Measurements from ENCODE around the gene CCDC57.

Gene CCDC57

GRCh38 chr17:82198092-82198491, 14.6 kb downstream of the CCDC57 start:
- TF ChIP-seq TAF1 (IDR thresholded peaks at IDR 0.05; ENCODE audit: borderline replicate concordance, insufficient read depth, low read length) (no peak), SIN3A (IDR thresholded peaks at IDR 0.05; ENCODE audit: borderline replicate concordance, insufficient read depth, low read length) (no peak), REST (IDR thresholded peaks at IDR 0.05; ENCODE audit: insufficient read depth in 1 of 2, low read depth in 2 of 2, low read length in 2 of 2) (no peak), POLR2AphosphoS5 (IDR thresholded peaks at IDR 0.05; ENCODE audit: low read depth, low read length) (no peak)

- TF ChIP-seq SIN3A (IDR thresholded peaks at IDR 0.05; ENCODE audit: borderline replicate concordance, insufficient read depth, low read length) = no peak
- TF ChIP-seq TAF1 (IDR thresholded peaks at IDR 0.05; ENCODE audit: borderline replicate concordance, insufficient read depth, low read length) = no peak
- TF ChIP-seq REST (IDR thresholded peaks at IDR 0.05; ENCODE audit: insufficient read depth in 1 of 2, low read depth in 2 of 2, low read length in 2 of 2) = no peak
These were observed 16.7 kb downstream of the CCDC57 start for GRCh38 chr17:82195675-82196672.

- no peak for TF ChIP-seq FOXP2 (optimal IDR thresholded peaks at IDR 0.05; ENCODE audit: borderline replicate concordance, extremely low read depth, extremely low read length, insufficient read depth)
- no peak for TF ChIP-seq REST (IDR thresholded peaks at IDR 0.05; ENCODE audit: insufficient read depth in 1 of 2, low read depth in 2 of 2, low read length in 2 of 2)
- TF ChIP-seq POLR2AphosphoS5 (IDR thresholded peaks at IDR 0.05; ENCODE audit: low read depth, low read length) = no peak
- TF ChIP-seq TAF1 (IDR thresholded peaks at IDR 0.05; ENCODE audit: borderline replicate concordance, insufficient read depth, low read length) = no peak
- TF ChIP-seq SIN3A (IDR thresholded peaks at IDR 0.05; ENCODE audit: borderline replicate concordance, insufficient read depth, low read length) = no peak
These were observed 17.9 kb downstream of the CCDC57 start for GRCh38 chr17:82194765-82195164.

- no peak for TF ChIP-seq SIN3A (IDR thresholded peaks at IDR 0.05; ENCODE audit: borderline replicate concordance, insufficient read depth, low read length)
These were observed 19.0 kb downstream of the CCDC57 start for GRCh38 chr17:82193520-82194220.

GRCh38 chr17:82188001-82188961, 24.4 kb downstream of the CCDC57 start:
- no peak for TF ChIP-seq SIN3A (IDR thresholded peaks at IDR 0.05; ENCODE audit: borderline replicate concordance, insufficient read depth, low read length)
- TF ChIP-seq FOXP2 (optimal IDR thresholded peaks at IDR 0.05; ENCODE audit: borderline replicate concordance, extremely low read depth, extremely low read length, insufficient read depth) = no peak
- TF ChIP-seq REST (IDR thresholded peaks at IDR 0.05; ENCODE audit: insufficient read depth in 1 of 2, low read depth in 2 of 2, low read length in 2 of 2) = no peak
- TF ChIP-seq POLR2AphosphoS5 (IDR thresholded peaks at IDR 0.05; ENCODE audit: low read depth, low read length) = no peak
- no peak for TF ChIP-seq TAF1 (IDR thresholded peaks at IDR 0.05; ENCODE audit: borderline replicate concordance, insufficient read depth, low read length)

Measured in PFSK-1 (cell line).